Neuronal stem cell (in vitro differentiated cells): ENCODE data around the gene PPP3R1.
"Not testable (repeated sequence)": the region's sequence is repeated elsewhere in the genome, so short reads cannot be mapped to it uniquely, and the experiment has no call there.

Experiments used
- DNase-seq: peaks from one replicate; pipeline ENCODE4 v3.0.0-alpha.2; 2013; ENCODE audit warnings: low spot score
- H2AFZ ChIP-seq: one replicate; pipeline ENCODE4 v1.6.1; 2013; ENCODE audit warnings: mild to moderate bottlenecking, low read length, inconsistent platforms
- H2AK5ac ChIP-seq: 2 replicates; pipeline ENCODE4 v1.6.1; 2013; ENCODE audit warnings: low read depth, mild to moderate bottlenecking, inconsistent platforms, low read length, moderate library complexity, mixed read lengths
- H2BK120ac ChIP-seq: 2 replicates; pipeline ENCODE4 v1.6.1; 2013; ENCODE audit warnings: low read depth, mild to moderate bottlenecking, inconsistent platforms, low read length, moderate library complexity, mixed read lengths
- H2BK12ac ChIP-seq: one replicate; pipeline ENCODE4 v1.6.1; 2013; ENCODE audit warnings: low read length, inconsistent platforms
- H2BK15ac ChIP-seq: 2 replicates; pipeline ENCODE4 v1.6.1; 2013; ENCODE audit warnings: mild to moderate bottlenecking, low read length, inconsistent platforms, mixed read lengths
- H2BK5ac ChIP-seq: one replicate; pipeline ENCODE4 v1.6.1; 2013; ENCODE audit warnings: inconsistent platforms, mild to moderate bottlenecking, low read length, moderate library complexity
- H3K14ac ChIP-seq: one replicate; pipeline ENCODE4 v1.6.1; 2013; ENCODE audit warnings: low read length, inconsistent platforms
- H3K18ac ChIP-seq: 2 replicates; pipeline ENCODE4 v1.6.1; 2013; ENCODE audit warnings: low read length, inconsistent platforms
- H3K23ac ChIP-seq: 2 replicates; pipeline ENCODE4 v1.6.1; 2013; ENCODE audit warnings: low read depth, mild to moderate bottlenecking, mixed read lengths, low read length, inconsistent platforms; ENCODE audit not compliant: poor library complexity
- H3K27ac ChIP-seq: replicated peaks from 3 replicates; pipeline ENCODE4 v1.5.1; 2013; ENCODE audit warnings: low read length, inconsistent platforms
- H3K27me3 ChIP-seq, 3 experiments: 2 replicates each; pipeline ENCODE4 v1.6.1; 2013; ENCODE audit warnings: low read length in 3 of 3, mild to moderate bottlenecking in 2 of 3, inconsistent platforms in 1 of 3, low read depth in 1 of 3, mixed read lengths in 1 of 3, moderate library complexity in 1 of 3; ENCODE audit not compliant: control insufficient read depth in 3 of 3, insufficient read depth in 3 of 3
- H3K36me3 ChIP-seq, 2 donors: replicated peaks in 1 of 2; 2 replicates each; pipeline ENCODE4 v1.6.1; 2013; ENCODE audit warnings: low read length in 2 of 2; ENCODE audit not compliant: control insufficient read depth in 2 of 2, insufficient read depth in 2 of 2
- H3K4ac ChIP-seq: 2 replicates; pipeline ENCODE4 v1.6.1; 2013; ENCODE audit warnings: inconsistent platforms, mild to moderate bottlenecking, low read length, moderate library complexity
- H3K4me1 ChIP-seq, 2 donors: 1 replicate in 1 of 2; 2 replicates in 1 of 2; pipeline ENCODE4 v1.6.1; 2013; ENCODE audit warnings: low read length in 2 of 2, low read depth in 1 of 2; ENCODE audit not compliant: control insufficient read depth in 2 of 2, insufficient read depth in 1 of 2
- H3K4me2 ChIP-seq: one replicate; pipeline ENCODE4 v1.6.1; 2013; ENCODE audit warnings: mild to moderate bottlenecking, low read length, inconsistent platforms; ENCODE audit not compliant: insufficient read depth, poor library complexity, severe bottlenecking
- H3K4me3 ChIP-seq, 2 donors: 2 replicates each; pipeline ENCODE4 v1.5.1; 2013; ENCODE audit warnings: low read length in 2 of 2, mild to moderate bottlenecking in 2 of 2, inconsistent platforms in 1 of 2, moderate library complexity in 1 of 2
- H3K79me1 ChIP-seq: one replicate; pipeline ENCODE4 v1.6.1; 2013; ENCODE audit warnings: low read depth, mild to moderate bottlenecking, inconsistent platforms, low read length, moderate library complexity
- H3K9ac ChIP-seq: one replicate; pipeline ENCODE4 v1.6.1; 2013; ENCODE audit warnings: mild to moderate bottlenecking, low read depth, low read length, inconsistent platforms; ENCODE audit not compliant: poor library complexity
- H3K9me3 ChIP-seq, 2 donors: replicated peaks in 1 of 2; 2 replicates each; pipeline versions ENCODE3 to v1.6.1; 2013; ENCODE audit warnings: low read length in 2 of 2, mild to moderate bottlenecking in 2 of 2, inconsistent platforms in 1 of 2, low read depth in 1 of 2, mixed read lengths in 1 of 2, moderate library complexity in 1 of 2; ENCODE audit not compliant: control insufficient read depth in 2 of 2, insufficient read depth in 1 of 2
- H4K8ac ChIP-seq: one replicate; pipeline ENCODE4 v1.6.1; 2013; ENCODE audit warnings: low read depth, mild to moderate bottlenecking, inconsistent platforms, low read length, moderate library complexity
- H4K91ac ChIP-seq: one replicate; pipeline ENCODE4 v1.6.1; 2013; ENCODE audit warnings: low read length, low read depth, mild to moderate bottlenecking, inconsistent platforms; ENCODE audit not compliant: poor library complexity
- WGBS, 2 donors: extraction: QIAGEN DNeasy Blood & Tissue Kit; methylation state at CpG; one replicate each; pipeline ENCODE4 v1.1.7; 2013; ENCODE audit warnings: missing lambda C conversion rate in 2 of 2, mixed read lengths in 1 of 2; ENCODE audit not compliant: insufficient read length in 2 of 2, insufficient replicate concordance in 1 of 2; ENCODE audit errors: extremely low coverage in 2 of 2; 5-methylcytosine and 5-hydroxymethylcytosine counted together

Gene PPP3R1

DNA sequence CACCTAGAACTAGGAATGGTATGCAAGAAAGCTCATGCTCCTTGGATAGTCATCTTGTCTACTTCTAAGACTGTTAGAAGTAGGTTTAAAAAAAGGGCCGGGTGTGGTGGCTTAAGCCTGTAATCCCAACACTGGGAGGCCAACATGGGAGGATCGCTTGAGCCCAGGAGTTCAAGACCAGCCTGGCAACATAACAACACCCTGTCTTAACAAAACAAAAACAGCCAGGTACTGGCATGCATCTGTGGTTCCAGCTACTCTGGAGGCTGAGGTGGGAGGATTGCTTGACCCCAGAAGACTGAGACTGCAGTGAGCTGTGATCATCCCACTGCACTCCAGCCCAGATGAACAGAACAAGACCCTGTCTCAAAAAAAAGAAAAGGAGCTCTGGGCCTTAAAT, 74.8 kb downstream of the PPP3R1 start:
- Histone ChIP-seq H4K8ac (no peak overlapping the region), H3K4me2 (no peak overlapping the region), H3K36me3 (peaks cover 3 to 95% of the 10 kb centered on the region in 2 donors), H3K27me3 (no peaks in the 10 kb centered on the region), H2BK12ac (no peak overlapping the region), H3K4me1 (no peaks in the 10 kb centered on the region), H2AK5ac (no peak overlapping the region), H3K4ac (no peak overlapping the region), H2BK120ac (no peak overlapping the region), H3K27ac (no peak overlapping the region), H3K14ac (no peak overlapping the region), H3K9ac (no peak overlapping the region), H2BK5ac (no peak overlapping the region), H3K4me3 (no peak overlapping the region), H4K91ac (no peak overlapping the region), H3K23ac (no peak overlapping the region), H3K18ac (no peak overlapping the region), H2AFZ (no peak overlapping the region), H2BK15ac (no peak overlapping the region), H3K9me3 (no peaks in the 10 kb centered on the region), H3K79me1 (no peaks in the 10 kb centered on the region)
- WGBS, 2 donors = no CpG with 5 or more reads among the region's 2 CpGs
- DNase-seq = no peak

DNA sequence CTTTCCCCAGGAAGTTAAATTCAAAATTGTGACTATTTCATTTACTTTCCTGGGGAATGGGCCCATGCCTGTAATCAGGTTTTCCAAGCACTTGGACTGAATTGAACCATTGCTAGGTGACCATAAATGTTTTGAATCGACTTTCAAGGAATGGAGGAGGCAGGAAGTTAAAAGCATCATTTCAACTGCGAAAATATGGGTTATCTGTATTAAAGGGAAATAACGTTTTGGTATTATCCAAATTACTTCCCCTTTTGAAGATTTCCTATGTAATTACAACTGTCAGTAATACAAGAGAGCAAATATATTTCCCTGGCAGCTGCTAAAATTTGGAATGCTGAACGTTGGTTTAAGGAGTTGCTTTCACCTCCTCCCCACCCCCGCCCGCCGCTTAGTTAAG, 75.7 kb downstream of the PPP3R1 start:
- DNase-seq = no peak
- Histone ChIP-seq H3K18ac (no peak overlapping the region), H2BK12ac (no peak overlapping the region), H3K27me3 (no peaks in the 10 kb centered on the region), H2BK15ac (no peak overlapping the region), H3K23ac (no peak overlapping the region), H3K4me1 (no peaks in the 10 kb centered on the region), H3K4me3 (no peak overlapping the region), H3K79me1 (no peaks in the 10 kb centered on the region), H3K9me3 (no peaks in the 10 kb centered on the region), H3K9ac (no peak overlapping the region), H2AFZ (no peak overlapping the region), H3K4ac (no peak overlapping the region), H4K8ac (no peak overlapping the region), H2BK5ac (no peak overlapping the region), H2AK5ac (no peak overlapping the region), H3K4me2 (no peak overlapping the region), H3K36me3 (peaks cover 8 to 97% of the 10 kb centered on the region in 2 donors), H4K91ac (no peak overlapping the region), H3K27ac (no peak overlapping the region), H2BK120ac (no peak overlapping the region), H3K14ac (no peak overlapping the region)
- no CpG with 5 or more reads among the region's 7 CpGs for WGBS, 2 donors

DNA sequence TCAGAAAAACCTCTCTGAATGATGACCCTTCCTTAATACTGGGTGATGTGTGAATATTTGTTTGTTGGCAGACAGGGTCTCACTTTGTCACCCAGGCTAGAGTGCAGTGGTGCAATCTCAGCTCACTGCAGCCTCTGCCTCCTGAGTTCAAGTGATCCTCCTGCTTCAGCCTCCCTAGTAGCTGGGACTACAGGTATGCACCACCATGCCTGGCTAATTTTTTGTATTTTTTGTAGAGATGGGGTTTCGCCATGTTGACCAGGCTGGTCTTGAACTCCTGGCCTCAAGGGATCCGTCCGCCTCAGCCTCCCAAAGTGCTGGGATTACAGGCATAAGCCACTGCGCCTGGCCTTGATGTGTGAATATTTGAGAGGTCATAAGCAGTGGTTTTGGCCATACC, 77.1 kb downstream of the PPP3R1 start:
- not testable (repeated sequence) for H2AFZ ChIP-seq, H3K4ac ChIP-seq, H2AK5ac ChIP-seq, H3K23ac ChIP-seq, H2BK12ac ChIP-seq, H3K9me3 ChIP-seq, H3K14ac ChIP-seq, DNase-seq, H3K27me3 ChIP-seq, H3K79me1 ChIP-seq, H3K18ac ChIP-seq, H3K27ac ChIP-seq, H2BK5ac ChIP-seq, H3K4me3 ChIP-seq, H2BK15ac ChIP-seq, H3K4me1 ChIP-seq, H3K9ac ChIP-seq, H2BK120ac ChIP-seq, H4K91ac ChIP-seq, H3K4me2 ChIP-seq, H4K8ac ChIP-seq
- no CpG with 5 or more reads among the region's 4 CpGs for WGBS, 2 donors
- H3K36me3 ChIP-seq = peaks cover 14 to 94% of the 10 kb centered on the region in 2 donors

DNA sequence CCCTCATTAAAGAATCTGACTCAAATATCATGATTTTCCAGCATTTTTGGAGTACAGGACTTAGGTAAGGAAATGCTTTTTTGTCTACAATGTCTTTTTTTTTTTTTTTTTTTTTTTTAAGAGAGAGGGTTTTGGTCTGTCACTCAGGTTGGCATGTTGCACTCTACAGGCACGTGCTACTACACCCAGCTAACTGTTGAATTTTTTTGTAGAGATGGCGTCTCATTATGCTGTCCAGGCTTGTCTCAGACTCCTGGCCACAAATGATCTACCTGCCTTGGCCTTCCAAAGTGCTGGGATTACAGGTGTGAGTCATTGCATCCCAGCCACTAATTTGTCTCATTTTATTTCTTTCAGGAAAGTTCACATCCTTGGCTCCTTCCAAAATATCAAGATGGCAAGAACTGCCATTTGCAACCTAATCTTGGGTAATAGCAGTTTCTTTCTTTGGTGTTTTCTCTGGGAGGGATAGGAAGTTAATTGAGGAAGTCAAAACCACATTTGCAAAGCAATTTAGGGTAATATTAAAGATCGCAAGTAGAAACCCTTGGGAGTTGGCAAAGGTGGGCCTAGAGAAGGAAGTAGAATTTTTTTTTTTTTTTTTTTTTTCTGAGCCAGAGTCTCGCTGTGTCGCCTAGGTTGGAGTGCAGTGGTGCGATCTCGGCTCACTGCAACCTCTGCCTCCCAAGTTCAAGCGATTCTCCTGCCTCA, 79.2 kb downstream of the PPP3R1 start:
- Histone ChIP-seq H2BK12ac (no peak overlapping the region), H2BK5ac (no peak overlapping the region), H3K18ac (no peak overlapping the region), H3K79me1 (no peaks in the 10 kb centered on the region), H3K4me3 (no peak overlapping the region), H3K9me3 (no peaks in the 10 kb centered on the region), H2BK120ac (no peak overlapping the region), H3K27me3 (no peaks in the 10 kb centered on the region), H2BK15ac (no peak overlapping the region), H4K91ac (no peak overlapping the region), H3K4ac (no peak overlapping the region), H3K4me2 (no peak overlapping the region), H2AFZ (no peak overlapping the region), H3K4me1 (no peaks in the 10 kb centered on the region), H3K27ac (no peak overlapping the region), H3K23ac (no peak overlapping the region), H3K36me3 (peaks cover 17 to 93% of the 10 kb centered on the region in 2 donors), H4K8ac (no peak overlapping the region), H3K9ac (no peak overlapping the region), H3K14ac (no peak overlapping the region), H2AK5ac (no peak overlapping the region)
- no peak for DNase-seq
- WGBS, 2 donors = no CpG with 5 or more reads among the region's 8 CpGs
